ENCODE results near the gene ROMO1.

DNA sequence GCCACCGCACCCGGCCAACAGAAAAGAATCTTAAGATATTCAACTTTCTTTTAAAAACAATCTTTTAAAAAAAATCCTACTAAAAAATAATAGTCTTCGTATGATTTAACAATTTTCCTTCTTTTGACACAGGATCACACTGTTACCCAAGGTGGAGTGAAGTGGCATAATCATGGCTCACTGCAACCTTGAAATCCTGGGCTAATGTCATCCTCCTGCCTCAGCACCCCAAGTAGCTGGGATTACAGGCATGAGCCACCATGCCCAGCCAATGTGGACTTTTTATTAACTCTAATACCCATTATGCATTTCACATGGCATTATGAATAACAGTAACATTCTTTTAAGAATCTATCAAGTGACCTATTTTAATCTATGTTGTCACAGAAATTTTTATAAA, 22.0 kb downstream of the ROMO1 start:
- TF ChIP-seq SIN3A (IDR thresholded peaks at IDR 0.05; ENCODE audit: low read depth, low read length) (no peak), POLR2A (IDR thresholded peaks at IDR 0.05; ENCODE audit: low read depth, low read length) (no peak), CEBPZ (IDR thresholded peaks at IDR 0.05; ENCODE audit: low read depth, low read length) (no peak), FOS (IDR thresholded peaks at IDR 0.05; ENCODE audit: borderline replicate concordance, extremely low read depth, insufficient read length) (no peak), MAX (IDR thresholded peaks at IDR 0.05; ENCODE audit: low read depth, low read length) (no peak), CTCF (IDR thresholded peaks at IDR 0.05 in 2 of 3, conservative IDR thresholded peaks at IDR 0.05 in 1 of 3; ENCODE audit: control insufficient read depth in 2 of 3, extremely low read depth in 1 of 3, insufficient read depth in 1 of 3, low read depth in 3 of 3, low read length in 3 of 3) (no peak), ZNF274 (IDR thresholded peaks at IDR 0.05; ENCODE audit: insufficient read depth, insufficient read length) (no peak), BRCA1 (IDR thresholded peaks at IDR 0.05; ENCODE audit: low read depth, low read length) (no peak), YY1 (IDR thresholded peaks at IDR 0.05; ENCODE audit: low read depth, low read length) (no peak), NFYB (IDR thresholded peaks at IDR 0.05; ENCODE audit: insufficient read depth, low read depth, low read length) (no peak)
- TF ChIP-seq, protein P1, sequence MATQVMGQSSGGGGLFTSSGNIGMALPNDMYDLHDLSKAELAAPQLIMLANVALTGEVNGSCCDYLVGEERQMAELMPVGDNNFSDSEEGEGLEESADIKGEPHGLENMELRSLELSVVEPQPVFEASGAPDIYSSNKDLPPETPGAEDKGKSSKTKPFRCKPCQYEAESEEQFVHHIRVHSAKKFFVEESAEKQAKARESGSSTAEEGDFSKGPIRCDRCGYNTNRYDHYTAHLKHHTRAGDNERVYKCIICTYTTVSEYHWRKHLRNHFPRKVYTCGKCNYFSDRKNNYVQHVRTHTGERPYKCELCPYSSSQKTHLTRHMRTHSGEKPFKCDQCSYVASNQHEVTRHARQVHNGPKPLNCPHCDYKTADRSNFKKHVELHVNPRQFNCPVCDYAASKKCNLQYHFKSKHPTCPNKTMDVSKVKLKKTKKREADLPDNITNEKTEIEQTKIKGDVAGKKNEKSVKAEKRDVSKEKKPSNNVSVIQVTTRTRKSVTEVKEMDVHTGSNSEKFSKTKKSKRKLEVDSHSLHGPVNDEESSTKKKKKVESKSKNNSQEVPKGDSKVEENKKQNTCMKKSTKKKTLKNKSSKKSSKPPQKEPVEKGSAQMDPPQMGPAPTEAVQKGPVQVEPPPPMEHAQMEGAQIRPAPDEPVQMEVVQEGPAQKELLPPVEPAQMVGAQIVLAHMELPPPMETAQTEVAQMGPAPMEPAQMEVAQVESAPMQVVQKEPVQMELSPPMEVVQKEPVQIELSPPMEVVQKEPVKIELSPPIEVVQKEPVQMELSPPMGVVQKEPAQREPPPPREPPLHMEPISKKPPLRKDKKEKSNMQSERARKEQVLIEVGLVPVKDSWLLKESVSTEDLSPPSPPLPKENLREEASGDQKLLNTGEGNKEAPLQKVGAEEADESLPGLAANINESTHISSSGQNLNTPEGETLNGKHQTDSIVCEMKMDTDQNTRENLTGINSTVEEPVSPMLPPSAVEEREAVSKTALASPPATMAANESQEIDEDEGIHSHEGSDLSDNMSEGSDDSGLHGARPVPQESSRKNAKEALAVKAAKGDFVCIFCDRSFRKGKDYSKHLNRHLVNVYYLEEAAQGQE (IDR thresholded peaks at IDR 0.05; ENCODE audit: low read depth, low read length): no peak

Data from GM12878 (cell line).